Measurements from ENCODE around the gene USP11.
A peak's percentile ranks its signal among the peaks of the same experiment; 100 is the strongest.

The USP11 gene

GRCh38 chrX:47214435-47215077 is 18.3 kb upstream of the USP11 start:
- no peaks in the 10 kb centered on the region for H3K27me3 ChIP-seq (ENCODE audit: insufficient read depth, poor library complexity, severe bottlenecking)
- DNase-seq (ENCODE audit: low spot score): no peak
- ATAC-seq (ENCODE audit: low read depth): no peak
- TF ChIP-seq CTCF (IDR thresholded peaks at IDR 0.05; ENCODE audit: poor library complexity, severe bottlenecking): no peak
- H3K27ac ChIP-seq (ENCODE audit: poor library complexity, severe bottlenecking): no peak overlapping the region
- no peak overlapping the region for H3K4me3 ChIP-seq (ENCODE audit: severe bottlenecking)
- H3K4me1 ChIP-seq (ENCODE audit: insufficient read depth, poor library complexity, severe bottlenecking): peaks cover 11% of the 10 kb centered on the region
- peaks cover 37% of the 10 kb centered on the region for H3K36me3 ChIP-seq (ENCODE audit: low read depth)
- no peaks in the 10 kb centered on the region for H3K9me3 ChIP-seq (ENCODE audit: severe bottlenecking)

GRCh38 chrX:47215291-47215900 is 17.4 kb upstream of the USP11 start:
- no peak for TF ChIP-seq CTCF (IDR thresholded peaks at IDR 0.05; ENCODE audit: poor library complexity, severe bottlenecking)
- peaks cover 29% of the 10 kb centered on the region for H3K36me3 ChIP-seq (ENCODE audit: low read depth)
- DNase-seq (ENCODE audit: low spot score) (no peak), ATAC-seq (ENCODE audit: low read depth) (no peak)
- H3K27me3 ChIP-seq (ENCODE audit: insufficient read depth, poor library complexity, severe bottlenecking): no peaks in the 10 kb centered on the region
- peak overlapping the region; percentile 87 for H3K27ac ChIP-seq (ENCODE audit: poor library complexity, severe bottlenecking)
- H3K4me1 ChIP-seq (ENCODE audit: insufficient read depth, poor library complexity, severe bottlenecking): peaks cover 11% of the 10 kb centered on the region
- H3K9me3 ChIP-seq (ENCODE audit: severe bottlenecking): no peaks in the 10 kb centered on the region
- no peak overlapping the region for H3K4me3 ChIP-seq (ENCODE audit: severe bottlenecking)

DNA sequence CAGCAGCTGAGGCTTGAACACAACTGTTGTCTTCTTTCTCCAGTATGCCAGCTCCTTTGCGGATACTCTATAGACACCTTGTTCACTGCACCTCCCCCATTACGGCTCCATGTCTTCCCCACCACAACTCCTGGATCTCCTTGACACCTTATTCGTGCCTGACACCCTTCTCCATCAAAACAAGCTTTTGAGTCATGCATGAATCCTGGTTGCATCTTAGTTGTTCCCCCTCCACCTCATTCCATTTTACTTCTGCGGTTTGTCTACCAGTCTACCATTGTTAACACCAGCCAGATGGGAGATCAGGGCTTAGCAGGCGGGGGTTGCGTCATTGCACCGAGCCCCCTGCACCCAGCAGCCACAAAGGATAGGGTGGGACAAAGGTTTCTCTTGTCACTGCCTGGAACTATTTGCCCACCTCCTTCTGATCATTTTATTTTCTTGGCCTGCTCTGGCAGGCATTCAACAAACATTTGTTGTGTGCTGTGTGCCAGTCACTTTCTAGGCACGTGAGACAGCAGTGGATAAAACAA is 16.4 kb upstream of the USP11 start:
- peak overlapping the region; percentile 87 for H3K27ac ChIP-seq (ENCODE audit: poor library complexity, severe bottlenecking)
- no peak overlapping the region for H3K4me3 ChIP-seq (ENCODE audit: severe bottlenecking)

GRCh38 chrX:47217121-47217851 is 15.5 kb upstream of the USP11 start:
- no peak for DNase-seq (ENCODE audit: low spot score)
- Histone ChIP-seq H3K4me1 (ENCODE audit: insufficient read depth, poor library complexity, severe bottlenecking) (peaks cover 11% of the 10 kb centered on the region), H3K4me3 (ENCODE audit: severe bottlenecking) (no peak overlapping the region), H3K9me3 (ENCODE audit: severe bottlenecking) (no peaks in the 10 kb centered on the region), H3K27ac (ENCODE audit: poor library complexity, severe bottlenecking) (peak overlapping the region; percentile 87), H3K27me3 (ENCODE audit: insufficient read depth, poor library complexity, severe bottlenecking) (no peaks in the 10 kb centered on the region), H3K36me3 (ENCODE audit: low read depth) (peaks cover 26% of the 10 kb centered on the region)
- ATAC-seq (ENCODE audit: low read depth): peak; percentile 37
- no peak for TF ChIP-seq CTCF (IDR thresholded peaks at IDR 0.05; ENCODE audit: poor library complexity, severe bottlenecking)

More for the DNA sequence above, 16.4 kb upstream of the USP11 start:
- Histone ChIP-seq H3K9me3 (ENCODE audit: severe bottlenecking) (no peaks in the 10 kb centered on the region), H3K36me3 (ENCODE audit: low read depth) (peaks cover 29% of the 10 kb centered on the region), H3K27me3 (ENCODE audit: insufficient read depth, poor library complexity, severe bottlenecking) (no peaks in the 10 kb centered on the region), H3K4me1 (ENCODE audit: insufficient read depth, poor library complexity, severe bottlenecking) (peaks cover 11% of the 10 kb centered on the region)
- ATAC-seq (ENCODE audit: low read depth): no peak
- TF ChIP-seq CTCF (IDR thresholded peaks at IDR 0.05; ENCODE audit: poor library complexity, severe bottlenecking): no peak
- no peak for DNase-seq (ENCODE audit: low spot score)
